BJ (cell line): ENCODE data around the gene MYL11. TPM values are rescaled to one million over a fixed set of nuclear protein-coding genes. Genes with fewer than 3 reads are reported as not detected.

Experiments used
- CTCF ChIA-PET: fragments of 350-600 bp; formaldehyde crosslinking; extraction: SDS; loops from one replicate; lab custom pipeline; 2021; ENCODE audit warnings: antibody characterized with exemption, inconsistent platforms; lab: Yijun Ruan, JAX
- POLR2A ChIA-PET: fragments of 300-600 bp; sonication (Branson Sonifier 250); formaldehyde crosslinking; extraction: SDS; loops from one replicate; lab custom pipeline; 2021; ENCODE audit warnings: antibody characterized with exemption; lab: Charles Lee
- DNase-seq: peaks from one replicate; pipeline ENCODE4 v3.0.0-alpha.2; 2011; ENCODE audit warnings: low read depth
- H3K27me3 ChIP-seq: 2 replicates; pipeline ENCODE4 v1.6.0; 2011; ENCODE audit warnings: low read length; ENCODE audit not compliant: control insufficient read depth, insufficient read depth
- H3K36me3 ChIP-seq: 2 replicates; pipeline ENCODE4 v1.5.1; 2011; ENCODE audit warnings: low read length; ENCODE audit not compliant: control insufficient read depth, insufficient read depth
- H3K4me3 ChIP-seq: 2 replicates; pipeline ENCODE4 v1.5.1; 2011; ENCODE audit warnings: low read depth, mild to moderate bottlenecking, control low read depth, low read length
- CTCF ChIP-seq: IDR thresholded peaks from 2 replicates; pipeline ENCODE4 v1.5.1; 2011; ENCODE audit warnings: low read depth, mild to moderate bottlenecking, control low read depth, inconsistent platforms, low read length, moderate library complexity; ENCODE audit not compliant: insufficient read depth
- polyA plus RNA-seq: library from polyadenylated mRNA; depleted of rRNA; stranded (reverse); fragments of >200 nt; gene quantifications from 2 replicates; pipeline ENCODE4 v1.2.3, GENCODE V29; 2011

The MYL11 gene
- polyA plus RNA-seq, 1 experiment = 0.69 TPM

GRCh38 chr16:30378236-30379157 lies 3.9 kb downstream of the MYL11 start:
- POLR2A ChIA-PET = no interaction called here
- TF ChIP-seq CTCF = peak; percentile 45
- no peaks in the 10 kb centered on the region; the same call in 1 of the 2 replicates for H3K36me3 ChIP-seq
- CTCF ChIA-PET = interaction anchor here (0.7 kb wide), 1 partner anchor 31 kb away, joined by 3 read pairs; no protein-coding TSS in a partner anchor
- DNase-seq = peak; percentile 81
- H3K27me3 ChIP-seq = no peaks in the 10 kb centered on the region
- peak overlapping the region; percentile 63 for H3K4me3 ChIP-seq

GRCh38 chr16:30379158-30379783 lies 4.7 kb downstream of the MYL11 start:
- no peaks in the 10 kb centered on the region for H3K27me3 ChIP-seq
- no peaks in the 10 kb centered on the region; the same call in 1 of the 2 replicates for H3K36me3 ChIP-seq
- TF ChIP-seq CTCF = no peak
- ChIA-PET CTCF (no interaction called here), POLR2A (no interaction called here)
- peak overlapping the region; percentile 63 for H3K4me3 ChIP-seq
- DNase-seq = no peak

GRCh38 chr16:30380072-30380802 lies 5.6 kb downstream of the MYL11 start:
- no peak for TF ChIP-seq CTCF
- Histone ChIP-seq H3K4me3 (no peak overlapping the region), H3K36me3 (no peaks in the 10 kb centered on the region; the same call in 1 of the 2 replicates), H3K27me3 (no peaks in the 10 kb centered on the region)
- CTCF ChIA-PET = no interaction called here
- POLR2A ChIA-PET = no interaction called here
- no peak for DNase-seq

GRCh38 chr16:30380803-30381208 lies 6.2 kb downstream of the MYL11 start:
- TF ChIP-seq CTCF = no peak
- ChIA-PET CTCF (no interaction called here), POLR2A (no interaction called here)
- no peaks in the 10 kb centered on the region; the same call in 1 of the 2 replicates for H3K36me3 ChIP-seq
- H3K4me3 ChIP-seq = no peak overlapping the region
- no peaks in the 10 kb centered on the region for H3K27me3 ChIP-seq
- DNase-seq = no peak
